ENCODE measurements around the gene PIM1.
"Not testable (repeated sequence)": the region's sequence is repeated elsewhere in the genome, so short reads cannot be mapped to it uniquely, and the experiment has no call there.

PIM1 gene

GRCh38 chr6:37169496-37170272 lies at the start of gene PIM1:
TSS of gene PIM1 (plus strand) at chr6:37170152. CDS start at chr6:37170576, 424 bp downstream.
- DNase-seq, result peak; percentile 98 to 99

DNA sequence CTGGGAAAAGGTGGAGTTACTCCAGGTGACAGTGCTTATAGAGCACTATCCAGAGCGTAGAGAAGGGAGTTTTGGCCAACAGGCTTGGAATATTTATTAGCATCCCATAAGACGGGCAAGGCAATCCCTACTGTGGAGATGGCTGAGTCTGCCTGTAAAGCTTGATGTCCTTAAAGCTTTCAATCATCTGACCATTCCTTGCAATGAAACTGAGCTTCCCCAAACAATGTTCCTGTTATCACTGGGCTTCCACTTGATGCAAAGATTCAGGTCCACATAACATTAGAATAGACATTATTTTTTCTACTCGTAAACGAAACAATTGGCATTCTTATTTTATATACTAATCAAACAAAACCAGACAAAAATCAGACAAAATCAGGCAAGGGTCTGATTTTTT lies 48.4 kb upstream of the PIM1 start:
- DNase-seq, result no peak

DNA sequence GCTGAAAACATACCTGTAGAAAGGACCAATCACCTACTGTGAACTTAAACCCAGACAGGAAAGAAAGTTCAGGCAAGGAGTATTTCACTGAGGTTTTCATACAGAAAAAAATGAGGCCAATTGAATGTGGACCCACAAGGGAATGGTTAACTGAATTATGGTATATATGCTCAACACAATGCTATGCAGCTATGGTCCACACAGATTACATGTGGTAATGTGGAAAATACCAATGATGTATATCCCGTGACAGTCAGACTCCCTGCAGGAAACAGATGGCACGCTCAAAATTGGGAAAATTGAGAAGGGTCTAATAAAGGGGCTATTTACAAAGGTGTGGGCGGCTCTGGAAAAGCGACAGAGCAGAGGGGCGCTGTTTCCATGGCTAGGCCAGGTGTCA lies 47.1 kb upstream of the PIM1 start:
- no peak for DNase-seq

GRCh38 chr6:37123957-37124729 lies 45.8 kb upstream of the PIM1 start:
- DNase-seq, result no peak

- no peak for DNase-seq
Measured at GRCh38 chr6:37125774-37126492, 44.0 kb upstream of the PIM1 start.

DNA sequence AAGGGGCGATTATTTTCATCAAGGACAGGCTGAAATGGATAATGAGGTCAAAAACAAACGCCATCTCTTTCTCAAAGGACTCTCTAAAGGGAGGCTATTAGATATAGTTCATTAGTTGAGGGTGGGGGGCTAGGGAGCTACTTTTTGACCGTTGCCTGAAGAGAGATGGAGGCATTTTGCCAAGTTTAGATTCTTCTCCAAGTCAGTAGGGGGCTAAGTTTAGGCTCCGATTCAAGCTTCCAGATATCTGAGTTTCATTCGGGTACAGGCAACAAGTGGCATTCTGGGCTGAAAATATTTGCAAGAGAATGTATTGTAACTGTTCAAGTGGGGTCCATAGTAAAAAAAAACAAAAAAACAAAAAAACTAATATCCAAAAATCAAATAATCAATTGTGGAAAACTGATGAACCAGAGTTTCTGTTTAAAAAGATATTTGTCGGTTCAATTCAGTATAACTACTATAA lies 43.4 kb upstream of the PIM1 start:
- DNase-seq, result no peak

DNA sequence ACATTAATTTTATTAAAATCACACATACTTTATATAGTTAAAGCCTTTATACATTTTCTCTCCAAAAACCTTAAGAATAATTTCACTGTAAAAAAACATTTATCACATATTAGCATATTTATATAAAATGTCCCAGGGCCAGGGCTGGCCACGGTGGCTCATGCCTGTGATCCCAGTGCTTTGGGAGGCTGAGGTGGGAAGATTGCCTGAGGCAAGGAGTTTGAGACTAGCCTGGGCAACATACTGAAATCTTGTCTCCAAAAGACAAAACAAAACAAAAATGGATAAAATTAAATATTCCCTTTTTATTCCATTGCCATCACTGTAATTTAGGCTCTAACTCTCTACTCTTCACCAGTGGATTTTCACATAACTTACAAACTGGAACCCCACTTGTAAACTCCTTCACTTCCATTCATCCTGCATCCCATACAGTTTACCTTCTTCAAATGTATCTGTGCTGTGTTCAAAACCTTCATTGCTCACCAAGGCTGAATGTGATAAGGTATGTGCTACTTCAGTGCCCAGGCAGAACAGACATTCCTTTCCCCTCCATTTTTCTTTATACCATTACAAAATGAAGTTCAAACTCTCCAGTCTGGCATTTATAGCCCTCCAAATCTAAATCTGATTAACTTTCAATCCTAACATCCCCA lies 42.9 kb upstream of the PIM1 start:
- DNase-seq, result no peak

DNA sequence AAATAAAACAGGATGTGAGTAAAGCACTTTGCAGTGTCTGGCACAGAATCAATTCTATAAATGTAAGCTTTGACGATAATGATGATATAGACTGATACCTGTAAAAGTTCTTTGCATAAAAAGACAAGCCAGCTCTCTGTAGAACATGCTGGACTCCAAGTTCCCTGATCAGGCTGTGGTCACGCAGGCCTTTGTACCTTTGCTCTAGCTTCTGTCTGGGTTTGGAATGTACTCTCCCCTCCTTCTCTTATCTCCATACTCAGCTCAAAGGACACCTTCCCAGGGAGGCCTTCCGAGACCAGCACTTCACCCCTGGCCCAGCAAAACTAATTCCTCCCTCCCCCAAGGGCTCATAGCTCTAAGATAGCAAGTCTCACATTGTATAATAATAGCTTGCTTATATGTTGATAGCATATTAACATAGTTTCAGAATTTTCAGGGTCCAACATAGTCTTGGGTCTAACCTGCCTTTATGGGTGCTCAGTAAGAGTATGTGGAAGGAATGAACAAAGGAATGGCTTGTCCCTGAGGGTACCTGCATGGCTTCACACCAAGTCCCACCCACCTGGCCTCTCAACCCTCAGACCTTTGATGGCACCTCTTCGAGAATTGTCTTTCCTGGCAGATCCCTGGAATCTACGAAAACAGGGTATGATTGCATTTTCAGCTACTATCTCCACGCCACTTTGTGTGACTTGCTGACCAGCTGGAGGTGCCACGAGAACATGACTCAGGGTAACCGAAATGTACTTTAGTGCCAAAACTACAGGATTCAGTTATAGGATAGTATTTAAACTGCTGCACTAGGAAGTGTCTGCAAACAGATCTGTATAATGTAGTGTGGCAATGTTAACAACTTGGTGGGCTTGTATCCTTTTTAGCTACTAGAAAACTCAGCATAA lies 41.7 kb upstream of the PIM1 start:
- DNase-seq, result no peak

- not testable (repeated sequence) for DNase-seq
Measured at GRCh38 chr6:37128863-37129443, 41.0 kb upstream of the PIM1 start.

DNA sequence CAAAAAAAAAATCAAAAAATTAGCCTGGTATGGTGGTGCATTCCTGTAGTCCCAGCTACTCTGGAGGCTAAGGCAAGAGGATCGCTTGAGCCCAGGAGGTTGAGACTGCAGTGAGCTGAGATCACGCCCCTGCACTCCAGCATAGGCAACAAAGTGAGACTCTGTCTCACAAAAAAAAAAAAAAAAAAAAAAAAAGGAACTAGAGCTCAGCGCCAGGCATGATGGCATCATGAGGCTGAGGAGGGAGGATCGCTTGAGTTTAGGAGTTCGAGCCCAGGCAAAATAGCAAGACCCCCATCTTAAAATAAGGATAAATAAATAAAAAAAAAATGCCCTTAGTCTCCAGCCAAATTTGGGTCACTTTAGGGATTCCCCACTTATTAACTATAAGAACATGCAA lies 40.4 kb upstream of the PIM1 start:
- DNase-seq, result no peak

GRCh38 chr6:37130704-37131103 lies 39.2 kb upstream of the PIM1 start:
- no peak for DNase-seq

DNA sequence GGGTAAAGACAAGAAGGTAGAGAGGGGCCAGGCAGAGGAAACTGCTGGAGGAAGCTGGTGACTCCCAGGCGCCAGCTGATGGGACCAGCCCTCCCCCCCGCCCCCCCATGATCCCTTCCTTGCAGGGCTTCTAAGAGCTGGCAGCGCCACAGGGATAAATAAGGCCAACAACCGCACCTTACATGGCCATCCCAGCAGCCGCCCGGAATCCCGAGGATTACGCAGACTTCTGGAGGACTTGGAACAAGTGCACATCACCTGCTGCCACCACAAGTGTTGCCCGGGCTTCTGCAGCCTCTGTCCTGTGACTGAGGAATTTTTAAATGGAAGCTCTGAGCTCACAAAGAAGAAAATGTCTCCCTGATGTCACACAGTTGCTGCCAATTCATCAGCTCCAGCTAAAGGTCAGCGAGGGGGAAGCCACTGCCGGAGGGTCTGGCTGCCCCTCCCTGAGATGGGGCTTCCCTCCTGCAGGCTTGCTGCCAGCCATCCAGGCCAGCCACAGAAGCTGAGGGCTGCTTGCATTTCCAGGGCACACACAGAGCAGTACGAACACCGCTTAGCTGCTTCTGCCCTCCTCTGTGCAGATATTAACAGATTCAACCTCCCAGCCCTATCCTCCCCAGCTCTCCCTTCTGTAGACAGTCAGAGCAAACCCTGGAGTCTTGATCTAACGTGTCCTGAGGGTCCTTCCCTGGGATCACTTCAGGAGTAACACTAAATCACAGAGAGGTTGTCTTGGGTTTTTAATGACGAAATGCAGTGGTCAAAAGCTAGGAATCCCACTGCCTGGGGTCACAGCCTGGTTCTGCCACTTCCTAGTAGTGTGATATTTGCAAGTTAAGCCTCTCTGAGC lies 38.6 kb upstream of the PIM1 start:
- DNase-seq, result no peak

GRCh38 chr6:37131960-37132253 lies 38.0 kb upstream of the PIM1 start:
- no peak for DNase-seq

DNA sequence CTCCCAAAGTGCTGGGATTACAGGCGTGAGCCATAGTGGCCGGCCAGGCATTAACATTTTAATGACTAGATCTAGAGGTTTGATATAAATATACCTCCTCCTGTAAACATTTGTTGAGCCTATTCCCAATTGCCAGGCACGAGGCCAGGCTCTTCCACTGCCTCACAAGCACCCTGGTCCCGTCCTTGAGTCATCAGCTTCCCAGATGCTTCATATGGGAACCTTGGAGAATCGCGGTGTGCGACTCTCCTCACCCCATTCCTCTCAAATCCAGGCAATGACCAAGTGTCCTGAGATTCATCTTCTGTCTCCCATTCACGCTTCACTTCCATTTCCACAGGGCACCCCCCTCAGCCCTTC lies 35.9 kb upstream of the PIM1 start:
- no peak for DNase-seq

GRCh38 chr6:37134396-37135191 lies 35.4 kb upstream of the PIM1 start:
- no peak for DNase-seq

GRCh38 chr6:37135835-37136694 lies 33.9 kb upstream of the PIM1 start:
- DNase-seq, result no peak

- DNase-seq, result no peak
Measured at GRCh38 chr6:37136821-37137200, 33.1 kb upstream of the PIM1 start.

DNA sequence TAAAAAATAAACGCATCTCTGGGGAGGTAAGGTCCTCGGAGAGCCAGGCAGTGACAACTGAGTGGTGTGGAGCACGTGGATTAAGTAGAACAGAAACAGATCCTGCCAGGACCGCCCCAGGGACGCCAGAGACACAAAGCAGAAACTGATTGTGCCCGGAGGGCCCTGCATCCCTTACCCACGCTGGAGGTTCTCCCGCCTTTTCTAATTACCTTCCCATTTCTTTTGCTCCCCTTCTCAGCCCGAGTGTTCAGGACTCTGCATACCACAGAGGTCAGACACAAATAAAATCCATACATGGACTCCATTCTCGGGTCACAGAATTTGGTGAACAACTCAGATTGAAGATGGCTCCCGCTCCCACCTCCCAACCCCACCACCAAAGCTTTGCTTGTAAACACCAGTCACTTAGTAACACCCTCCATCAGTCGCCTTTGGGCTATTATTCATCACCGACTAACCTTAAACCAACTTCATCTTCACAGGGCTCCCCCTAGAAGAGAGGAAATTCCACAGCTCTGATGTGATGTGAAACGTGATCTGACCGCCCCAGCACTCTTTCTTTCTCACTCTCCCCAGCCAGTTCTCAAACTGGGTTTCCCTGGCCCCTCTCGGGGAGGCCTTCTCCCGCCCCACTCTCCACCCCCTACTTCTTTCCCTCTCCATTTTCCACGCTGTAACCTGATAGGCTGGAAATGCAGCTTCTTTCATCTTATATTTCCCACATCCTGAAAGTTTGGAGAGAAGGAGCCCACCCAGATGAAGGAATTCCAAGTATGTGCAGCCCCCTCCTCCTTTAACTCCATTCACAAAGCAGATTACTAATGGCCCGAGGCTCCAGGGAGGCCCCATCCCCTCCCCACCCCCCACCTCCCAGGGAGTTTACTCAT lies 32.5 kb upstream of the PIM1 start:
- DNase-seq, result no peak
